HuH-7.5 (cell line): Measurements from ENCODE around the gene TP53TG3D.
"Not testable (repeated sequence)": the region's sequence is repeated elsewhere in the genome, so short reads cannot be mapped to it uniquely, and the experiment has no call there.

Experiments used
- DNase-seq: peaks from one replicate; pipeline ENCODE4 v3.0.0; 2011; ENCODE audit warnings: low spot score

TP53TG3D gene

GRCh38 chr16:32252986-32253385 lies at the start of gene TP53TG3D:
Gene TP53TG3D, plus strand, starts transcription at chr16:32253286. Its CDS starts 68 bp downstream, at chr16:32253354.
- DNase-seq = not testable (repeated sequence)

- DNase-seq = not testable (repeated sequence)
These were observed 421 bp downstream of the TP53TG3D start for GRCh38 chr16:32253507-32253906.

GRCh38 chr16:32261526-32261925 lies 8.4 kb downstream of the TP53TG3D start:
- not testable (repeated sequence) for DNase-seq

- not testable (repeated sequence) for DNase-seq
These were observed 10.5 kb downstream of the TP53TG3D start for GRCh38 chr16:32263552-32263951.

GRCh38 chr16:32281910-32282309 lies 28.8 kb downstream of the TP53TG3D start:
- not testable (repeated sequence) for DNase-seq

GRCh38 chr16:32283024-32283423 lies 29.9 kb downstream of the TP53TG3D start:
- DNase-seq = not testable (repeated sequence)

GRCh38 chr16:32283917-32284495 lies 30.9 kb downstream of the TP53TG3D start:
- not testable (repeated sequence) for DNase-seq

GRCh38 chr16:32284800-32285796 lies 32.0 kb downstream of the TP53TG3D start:
- DNase-seq = not testable (repeated sequence)

- not testable (repeated sequence) for DNase-seq
These were observed 33.1 kb downstream of the TP53TG3D start for GRCh38 chr16:32286193-32286592.

- not testable (repeated sequence) for DNase-seq
These were observed 34.7 kb downstream of the TP53TG3D start for GRCh38 chr16:32287743-32288142.

- DNase-seq = not testable (repeated sequence)
These were observed 36.1 kb downstream of the TP53TG3D start for GRCh38 chr16:32289197-32289596.

GRCh38 chr16:32302776-32303175 lies 49.7 kb downstream of the TP53TG3D start:
- not testable (repeated sequence) for DNase-seq
